TTC549 (cell line): ENCODE measurements around the gene CACNB1.

Source experiments
- FAIRE-seq: peaks from 2 replicates; lab custom pipeline; 2012; peaks lifted over from hg19 to GRCh38; lab: Jason Lieb, UNC

The CACNB1 gene

DNA sequence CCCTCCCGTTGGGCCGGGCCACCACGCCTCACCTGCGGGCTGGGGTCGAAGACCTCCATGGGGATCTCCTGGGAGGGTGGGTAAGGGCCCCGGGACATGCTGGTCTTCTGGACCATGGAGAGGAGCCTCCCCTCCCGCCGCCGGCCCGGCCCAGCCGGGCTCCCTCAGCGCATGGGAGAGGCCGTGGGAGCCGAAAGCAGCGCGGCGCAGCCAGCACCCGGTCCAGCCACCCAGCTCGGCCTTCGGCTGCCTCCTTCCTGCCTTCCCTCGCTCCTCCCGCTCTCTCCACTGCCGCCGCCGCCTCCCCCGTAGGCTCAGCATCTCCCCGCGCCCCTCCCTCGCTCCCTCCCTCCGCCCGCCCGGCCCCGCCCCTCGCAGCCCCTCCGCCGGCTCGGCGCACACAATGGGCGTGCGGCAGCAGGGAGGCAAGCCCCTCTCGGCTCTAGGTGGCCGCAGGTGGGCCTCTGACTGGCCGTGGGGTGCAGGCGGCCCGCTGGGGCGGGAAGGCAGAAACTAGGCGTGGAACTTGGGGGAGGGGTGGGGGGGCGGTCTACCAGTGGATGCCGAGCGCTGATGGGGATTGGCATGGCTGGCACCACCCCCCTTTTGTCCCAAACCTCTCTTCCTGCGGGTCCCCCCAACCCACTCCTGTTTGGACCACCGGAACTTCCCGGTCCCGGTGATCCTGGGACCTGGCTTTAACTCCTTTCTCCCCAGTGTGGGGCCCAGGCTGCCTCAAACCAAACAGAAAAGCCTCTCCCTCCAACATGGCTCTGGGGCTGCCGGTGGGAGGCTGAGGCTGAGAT lies at the start of gene CACNB1:
Gene CACNB1 (minus strand): TSS at position 290 of the 806 bp plus-strand sequence. CDS start 174 bp downstream, at position 116.
- FAIRE-seq = no peak

DNA sequence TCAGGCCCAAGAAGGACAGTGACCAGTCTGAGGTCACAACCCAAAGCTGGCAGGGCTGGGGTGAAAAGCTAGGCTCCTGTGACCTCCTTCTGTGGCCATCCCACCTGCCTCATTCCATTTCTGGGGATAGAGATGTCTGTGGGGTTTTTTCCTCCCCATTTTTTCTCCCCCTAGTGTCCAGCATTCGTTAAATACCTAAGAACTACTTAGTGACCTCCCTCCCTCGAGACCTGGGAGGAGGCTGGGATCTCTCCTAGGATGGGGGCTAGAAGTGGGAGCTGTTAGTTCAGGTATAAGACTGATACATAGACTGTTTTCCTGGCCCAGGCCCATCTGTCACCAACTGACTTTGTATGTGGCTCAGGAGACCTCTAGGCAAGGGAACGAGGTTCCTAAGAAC lies 48.8 kb upstream of the CACNB1 start:
- no peak for FAIRE-seq

DNA sequence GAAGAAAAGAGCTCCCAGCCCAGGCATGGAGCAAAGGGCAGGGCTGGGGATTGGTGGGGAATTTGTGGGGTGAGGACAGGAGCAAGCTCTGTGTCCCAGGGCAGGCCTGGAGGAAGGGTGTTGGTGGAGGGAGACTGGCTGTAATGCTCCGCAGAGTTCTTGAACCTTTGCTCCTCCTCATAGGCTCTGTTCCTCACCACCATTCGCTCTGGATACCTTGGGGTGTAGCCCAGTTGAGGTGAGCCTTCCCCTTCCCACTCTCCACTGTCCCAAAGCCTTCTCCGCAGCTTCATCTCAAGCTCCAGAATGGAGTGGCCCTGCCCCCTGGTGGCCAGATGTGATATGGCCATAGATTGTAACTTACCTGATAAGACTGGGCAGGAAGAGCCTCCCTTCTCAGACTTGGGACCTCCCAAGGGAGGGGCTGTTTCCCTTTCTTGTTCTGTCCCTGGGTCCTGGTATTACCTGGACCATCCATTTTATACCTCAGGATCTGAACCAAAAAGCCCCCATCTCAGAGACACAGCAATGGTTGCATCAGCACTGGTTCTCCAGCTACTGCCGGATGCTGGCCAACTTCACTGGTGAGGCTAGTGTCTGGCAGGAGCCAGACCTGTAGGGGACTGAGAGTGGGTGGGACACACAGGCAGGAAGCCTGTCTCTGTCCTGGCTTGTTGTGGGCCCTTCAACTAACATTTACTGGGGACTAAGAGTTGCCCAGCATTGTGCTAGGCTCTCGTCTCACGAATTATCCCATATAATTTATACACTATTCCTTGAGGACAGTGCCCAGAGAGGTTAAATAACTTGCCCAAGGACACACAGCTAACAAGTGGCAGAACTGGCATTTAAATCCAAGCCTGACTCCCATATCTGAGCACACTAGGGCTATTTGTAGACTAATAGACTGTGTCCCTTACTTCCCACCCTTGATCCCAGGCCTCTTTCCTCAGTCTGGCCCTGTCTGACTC lies 47.4 kb upstream of the CACNB1 start:
- FAIRE-seq = peak; percentile 63

DNA sequence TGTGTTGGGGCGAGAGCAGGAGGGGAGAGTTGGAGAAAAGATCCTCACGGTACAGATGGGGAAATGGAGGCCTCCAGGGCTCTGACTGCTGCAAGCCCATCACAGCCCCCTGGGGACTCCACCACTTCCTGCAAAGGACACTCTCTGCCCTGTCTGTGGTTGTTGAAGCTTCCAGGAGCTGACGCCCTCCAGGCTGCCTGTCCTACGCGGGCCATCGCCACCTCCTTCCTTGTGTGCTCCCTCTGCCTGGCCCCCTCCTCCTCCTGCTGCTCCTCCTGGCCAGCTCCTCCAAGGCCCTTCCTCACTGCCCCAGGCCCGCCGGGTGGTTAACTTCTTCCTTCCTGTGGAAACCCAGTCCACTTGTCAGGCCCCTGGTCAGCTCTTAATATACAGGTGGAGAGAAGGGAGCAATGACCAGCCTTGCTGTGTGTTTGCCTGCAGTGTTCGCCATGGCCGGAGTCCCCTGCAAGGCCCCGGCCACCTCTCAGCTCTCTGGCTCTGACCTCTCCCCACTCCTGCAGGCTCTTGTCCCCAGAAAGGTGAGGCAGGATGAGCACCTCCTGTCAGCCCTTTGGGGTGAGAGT lies 46.6 kb upstream of the CACNB1 start:
- FAIRE-seq = no peak

DNA sequence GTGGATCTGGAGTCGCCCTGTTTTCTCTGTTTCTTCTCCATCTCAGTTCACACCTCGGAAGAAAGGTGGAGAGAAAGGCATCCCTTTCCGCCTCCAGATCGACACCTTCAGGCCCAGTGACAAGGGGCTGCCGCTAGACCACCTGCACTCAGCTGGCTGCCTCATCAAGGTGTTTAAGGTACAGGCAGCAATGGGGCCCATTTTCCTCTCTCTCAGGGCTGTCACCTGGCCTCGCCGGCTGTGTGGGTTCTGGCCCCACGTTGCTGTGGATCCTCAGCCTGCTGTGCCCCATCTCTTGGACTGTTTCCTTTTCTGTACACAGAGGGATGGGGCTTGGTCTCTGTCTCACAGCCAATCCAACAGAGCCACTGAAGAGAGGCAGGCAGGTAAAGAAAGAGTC lies 45.7 kb upstream of the CACNB1 start:
- FAIRE-seq = no peak

DNA sequence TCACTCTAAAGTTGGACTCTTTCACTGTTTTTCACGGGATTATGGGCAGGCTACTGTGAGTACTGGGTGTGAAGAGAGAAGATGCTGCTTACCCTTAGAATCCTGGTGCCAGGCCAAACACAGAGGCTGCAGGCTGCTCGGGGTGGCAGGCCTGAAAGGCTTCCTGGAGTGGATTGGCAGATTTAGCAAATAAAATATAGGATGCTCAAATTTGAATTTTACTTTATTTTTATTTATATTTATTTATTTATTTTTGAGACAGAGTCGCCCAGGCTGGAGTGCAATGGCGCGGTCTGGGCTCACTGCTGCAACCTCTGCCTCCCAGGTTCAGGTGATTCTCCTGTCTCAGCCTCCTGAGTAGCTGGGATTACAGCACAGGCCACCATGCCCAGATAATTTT lies 43.2 kb upstream of the CACNB1 start:
- FAIRE-seq = no peak

DNA sequence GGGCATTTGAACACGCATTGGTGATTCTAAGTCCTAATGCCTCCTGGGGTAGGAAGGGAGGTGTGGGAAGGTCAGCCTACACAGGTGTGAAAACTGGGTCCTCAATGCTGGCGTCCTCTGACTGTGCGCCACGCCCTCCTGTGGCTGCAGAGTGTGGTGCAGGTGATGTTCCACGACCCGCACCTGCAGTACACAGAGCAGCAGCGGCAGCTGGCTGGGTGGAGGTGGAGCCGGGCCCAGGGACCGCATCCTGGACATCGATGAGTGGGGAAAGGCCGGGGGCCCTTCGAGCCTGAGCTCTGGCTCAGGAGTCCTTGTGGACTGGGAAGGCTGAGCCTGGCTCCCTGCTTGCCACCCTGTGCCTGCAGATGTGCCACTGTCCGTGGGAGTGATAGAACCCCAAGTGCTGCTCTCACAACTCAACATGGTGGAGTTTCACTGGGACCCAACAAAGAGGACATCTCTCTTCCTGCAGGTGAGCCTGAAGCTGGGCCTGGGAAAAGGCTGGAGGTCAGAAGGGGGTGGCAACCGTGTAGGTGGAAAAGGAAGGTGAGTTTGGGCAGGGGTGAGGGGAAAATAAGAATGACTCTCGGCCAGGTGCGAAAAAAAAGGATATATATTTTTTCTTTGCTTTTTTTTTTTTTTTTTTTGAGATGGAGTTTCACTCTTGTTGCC lies 42.3 kb upstream of the CACNB1 start:
- FAIRE-seq = no peak

DNA sequence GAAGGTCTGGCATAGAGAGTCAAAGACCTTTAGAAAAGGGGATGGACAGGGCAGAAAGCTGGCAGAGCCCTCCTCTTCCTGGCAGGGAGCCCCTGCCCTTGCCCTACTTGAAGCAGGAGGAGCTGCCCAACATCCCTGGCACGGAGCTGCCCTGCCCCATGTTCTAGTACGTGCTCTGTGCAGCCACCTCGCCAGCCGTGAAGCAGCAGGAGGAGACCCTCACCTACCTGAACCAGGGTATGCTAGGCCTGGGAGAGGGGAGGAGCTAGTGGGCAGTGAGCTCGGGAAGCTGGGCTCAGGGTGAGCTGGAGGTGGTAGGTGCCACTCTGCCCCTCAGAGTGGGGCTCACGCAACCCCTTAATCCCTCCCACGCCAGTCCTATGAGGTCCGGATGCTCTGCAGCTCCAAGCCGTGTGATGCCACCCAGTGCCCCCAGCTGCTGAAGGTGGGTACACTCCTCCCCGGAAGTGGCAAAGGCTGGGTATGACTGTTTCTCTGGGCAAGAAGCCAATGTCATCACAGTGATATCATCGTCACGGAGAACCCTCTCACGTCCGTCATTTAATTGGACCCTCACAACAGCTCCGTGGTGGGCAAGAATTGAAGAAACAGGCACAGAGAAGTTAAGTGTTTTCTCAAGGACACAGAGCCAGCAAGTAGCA lies 41.0 kb upstream of the CACNB1 start:
- no peak for FAIRE-seq

DNA sequence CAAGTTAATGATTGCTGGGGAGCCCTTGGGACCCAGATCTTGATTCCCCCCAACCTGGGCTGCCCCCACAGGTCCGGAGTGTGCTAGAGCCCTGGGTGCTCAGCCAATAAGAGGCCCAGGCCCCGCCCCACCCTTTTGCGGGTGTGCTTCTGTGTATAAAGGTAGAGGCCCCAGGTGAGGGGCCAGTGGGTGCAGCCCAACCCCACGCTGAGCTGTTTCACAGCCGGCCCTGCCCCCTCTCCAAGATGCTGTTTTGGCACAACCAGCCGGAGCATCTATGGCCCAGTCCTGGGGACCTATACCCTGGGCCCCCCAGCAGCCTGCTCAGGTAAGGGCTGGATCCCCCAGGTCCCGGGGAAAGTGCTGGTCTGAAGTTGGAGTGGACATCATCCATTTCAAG lies 40.1 kb upstream of the CACNB1 start:
- no peak for FAIRE-seq

DNA sequence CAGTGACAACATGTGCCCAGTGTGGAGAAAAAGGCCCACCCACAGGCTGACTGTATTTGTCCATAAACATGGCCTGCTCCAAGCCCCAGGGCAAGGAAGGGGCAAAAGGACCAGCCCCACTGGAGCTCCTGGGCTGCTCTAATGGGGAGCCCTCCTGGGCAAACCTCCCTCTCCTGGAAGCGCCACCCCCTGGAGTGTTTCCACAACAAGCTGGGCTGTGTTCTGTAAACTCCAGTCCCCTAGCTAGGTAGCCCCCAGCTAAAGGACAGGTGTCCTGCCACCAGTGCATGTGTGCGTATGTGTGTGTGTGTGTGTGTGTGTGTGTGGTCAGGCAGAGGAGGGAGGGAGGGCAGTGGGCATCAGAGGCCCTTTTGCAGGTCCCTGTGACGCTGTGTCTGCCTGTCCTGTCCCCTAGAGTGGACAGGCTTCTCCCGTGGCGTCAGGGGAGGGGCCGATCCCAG lies 39.5 kb upstream of the CACNB1 start:
- no peak for FAIRE-seq

DNA sequence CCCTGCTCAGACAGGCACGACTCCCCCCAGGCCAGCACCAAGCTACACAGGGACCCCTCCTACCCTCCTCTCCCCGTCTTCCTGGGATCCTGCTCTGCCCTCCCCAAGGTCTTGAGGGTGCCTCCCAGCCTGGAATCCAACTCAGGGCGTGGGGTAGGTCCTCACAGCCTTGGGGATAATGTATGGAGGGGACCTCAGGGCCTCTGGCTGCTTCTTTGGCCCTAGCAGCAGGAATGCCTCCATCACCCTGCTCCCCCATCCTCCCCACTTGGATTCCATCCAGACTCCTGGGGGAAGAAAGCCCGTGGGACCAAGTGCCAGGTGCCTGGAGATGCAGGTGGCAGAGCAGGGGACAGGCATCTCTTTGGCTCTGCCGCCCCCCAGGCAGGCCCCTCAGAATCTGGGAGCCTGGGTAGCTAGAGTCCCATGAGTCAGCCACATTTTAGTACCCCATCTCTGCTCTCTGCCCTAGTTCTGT lies 39.0 kb upstream of the CACNB1 start:
- no peak for FAIRE-seq

DNA sequence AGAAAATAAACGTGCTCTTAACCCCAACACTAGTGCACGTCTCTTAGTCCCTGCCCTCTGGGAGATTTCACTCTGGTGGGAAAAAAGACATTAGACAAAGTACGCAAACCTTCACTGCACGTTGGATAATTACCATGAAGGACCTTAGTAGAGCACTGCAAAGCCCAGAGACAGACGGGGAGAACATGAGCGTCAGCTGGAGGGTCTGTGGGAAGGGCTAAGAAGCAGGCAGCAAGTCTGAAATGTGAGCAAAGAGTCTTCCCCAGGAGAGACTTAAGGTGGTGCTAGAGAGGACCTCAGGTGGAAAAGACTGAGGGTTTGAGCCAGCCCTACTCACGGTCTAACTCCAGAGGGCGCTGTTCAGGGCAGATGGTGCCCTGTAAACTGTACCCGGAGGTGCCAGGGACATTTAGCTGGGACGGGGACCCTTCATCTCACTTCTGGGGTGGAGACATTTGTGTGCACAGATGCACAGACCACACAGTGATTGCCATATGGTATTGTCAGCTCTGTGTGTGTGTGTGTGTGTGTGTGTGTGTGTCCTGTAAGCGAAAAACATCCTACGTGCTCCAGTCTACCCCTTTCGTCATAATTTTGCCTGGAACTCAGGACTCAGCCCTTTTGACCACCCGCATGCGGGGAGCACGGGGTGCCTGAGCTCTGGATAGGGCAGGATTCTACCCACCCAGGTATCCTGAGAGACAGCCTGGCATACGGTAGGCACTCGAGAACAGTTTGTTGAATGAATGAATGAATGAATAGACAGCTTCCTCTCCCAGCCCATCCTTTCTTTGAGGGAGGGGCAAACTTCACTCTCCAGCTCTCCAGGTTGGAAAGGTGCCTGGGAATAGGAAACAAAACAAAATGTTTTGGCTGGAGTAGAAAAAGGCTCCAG lies 38.3 kb upstream of the CACNB1 start:
- FAIRE-seq = no peak

DNA sequence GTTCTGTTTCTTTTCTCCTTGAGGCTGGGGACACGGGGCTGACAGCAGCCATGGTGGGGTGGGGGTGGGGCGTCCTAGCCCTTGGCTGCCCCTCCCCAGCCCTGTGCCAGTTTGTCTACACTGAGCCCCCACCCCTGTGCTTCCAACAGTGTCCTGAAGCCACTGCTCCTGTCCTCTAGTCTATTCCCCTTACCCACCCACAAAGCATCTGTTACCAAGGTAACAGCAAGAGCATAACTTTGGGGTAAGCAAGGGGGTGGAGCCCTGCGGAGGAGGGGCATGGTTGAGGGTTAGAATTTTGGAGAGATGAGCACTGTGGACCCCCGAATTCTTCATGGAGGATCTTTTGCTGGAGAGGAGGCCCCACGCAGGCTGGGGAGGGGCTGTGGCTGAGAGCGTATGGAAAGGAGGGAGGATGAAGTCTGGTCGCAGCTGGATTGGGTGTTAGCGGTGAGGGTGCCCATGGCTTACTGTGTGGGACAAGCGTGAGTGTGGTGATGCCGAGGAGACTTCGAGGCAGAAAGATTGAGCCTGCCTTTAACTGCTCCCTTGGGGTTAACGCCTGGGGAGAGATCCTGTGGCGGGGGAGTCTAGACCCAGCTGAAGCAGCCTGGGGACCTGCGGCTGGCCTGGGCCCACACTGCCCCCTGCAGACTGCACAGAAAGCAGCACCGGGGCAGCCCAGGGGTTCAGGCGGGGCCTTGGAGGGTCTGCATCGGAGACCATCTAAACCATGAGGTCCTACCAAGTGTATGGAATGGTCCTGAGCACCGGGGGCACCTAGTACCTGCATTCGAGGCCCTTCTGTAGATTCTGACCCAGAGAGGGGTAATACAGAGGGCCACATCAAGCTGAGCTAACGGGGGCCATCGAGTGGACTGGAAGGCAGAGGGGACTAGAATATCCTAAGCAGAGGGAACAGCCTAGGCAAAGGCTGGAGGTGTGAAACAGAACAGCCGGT lies 34.4 kb upstream of the CACNB1 start:
- FAIRE-seq = no peak

DNA sequence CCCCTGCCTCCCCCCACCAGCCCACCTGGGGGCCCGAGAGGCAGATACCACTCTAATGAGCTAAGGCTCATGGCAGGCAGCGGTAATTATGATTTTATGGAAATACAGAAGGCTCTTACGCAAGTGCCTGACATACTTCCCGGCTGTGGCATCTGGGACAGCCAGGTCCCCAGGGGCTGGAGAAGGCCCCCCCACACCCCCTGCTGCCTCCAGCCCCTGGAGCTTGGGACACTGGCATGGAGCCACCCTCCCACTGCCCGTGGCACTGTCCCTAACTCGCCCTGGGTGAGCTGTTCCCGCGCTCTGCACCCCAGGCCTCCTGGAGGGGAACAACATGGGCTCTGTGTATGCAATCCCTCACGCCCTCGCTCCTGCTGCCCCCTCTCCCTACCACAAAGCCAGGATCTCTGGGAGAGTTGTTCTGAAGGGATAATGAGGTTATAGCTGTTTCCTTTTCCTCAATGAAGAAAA lies 33.7 kb upstream of the CACNB1 start:
- no peak for FAIRE-seq

DNA sequence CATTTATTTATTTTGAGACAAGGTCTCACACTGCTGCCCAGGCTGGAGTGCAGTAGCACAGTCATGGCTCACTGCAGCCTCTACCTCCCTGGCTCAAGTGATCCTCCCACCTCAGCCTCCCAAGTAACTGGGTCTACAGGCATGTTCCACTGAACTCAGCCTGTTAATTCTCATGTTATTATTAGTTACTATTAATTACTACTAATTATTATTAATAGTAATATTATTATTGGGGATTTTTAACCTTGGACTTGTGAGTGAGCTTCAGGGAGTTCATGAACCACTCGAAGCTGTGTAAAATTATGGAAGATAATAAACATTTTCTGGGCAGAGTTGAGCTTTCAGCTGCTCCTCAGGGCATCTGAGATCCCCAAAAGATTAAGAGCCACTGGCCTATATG lies 32.9 kb upstream of the CACNB1 start:
- no peak for FAIRE-seq

DNA sequence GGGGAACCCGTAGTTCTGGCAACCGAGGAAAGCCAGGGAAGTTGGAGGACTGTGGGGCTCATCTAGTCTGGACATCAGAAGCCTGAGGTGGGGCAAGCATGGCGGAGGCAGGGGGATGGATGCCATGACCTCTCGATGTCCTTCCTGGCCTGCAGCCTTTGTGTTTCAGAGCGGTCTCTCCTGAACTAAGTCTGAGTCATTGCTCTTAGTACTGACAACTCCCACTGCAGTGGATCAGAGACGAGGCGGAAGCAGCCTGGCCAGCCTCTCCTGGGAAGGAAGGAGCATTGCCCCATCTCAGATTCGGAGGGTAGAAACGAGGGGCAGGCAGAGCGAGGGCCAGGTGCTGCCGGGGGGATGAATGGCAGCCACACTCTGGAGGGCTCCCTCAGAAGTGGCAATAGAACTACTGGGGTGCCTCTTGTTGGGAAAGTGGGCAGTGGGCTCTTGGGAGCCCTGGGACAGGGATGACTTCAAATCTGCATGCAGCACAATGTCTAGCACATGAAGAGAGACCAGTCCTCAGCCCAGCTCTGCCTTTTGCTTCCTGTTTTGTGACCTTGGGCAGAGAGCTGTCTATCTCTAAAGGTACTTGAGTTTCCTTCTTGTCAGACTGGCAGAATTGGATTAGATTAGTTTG lies 31.9 kb upstream of the CACNB1 start:
- FAIRE-seq = no peak

DNA sequence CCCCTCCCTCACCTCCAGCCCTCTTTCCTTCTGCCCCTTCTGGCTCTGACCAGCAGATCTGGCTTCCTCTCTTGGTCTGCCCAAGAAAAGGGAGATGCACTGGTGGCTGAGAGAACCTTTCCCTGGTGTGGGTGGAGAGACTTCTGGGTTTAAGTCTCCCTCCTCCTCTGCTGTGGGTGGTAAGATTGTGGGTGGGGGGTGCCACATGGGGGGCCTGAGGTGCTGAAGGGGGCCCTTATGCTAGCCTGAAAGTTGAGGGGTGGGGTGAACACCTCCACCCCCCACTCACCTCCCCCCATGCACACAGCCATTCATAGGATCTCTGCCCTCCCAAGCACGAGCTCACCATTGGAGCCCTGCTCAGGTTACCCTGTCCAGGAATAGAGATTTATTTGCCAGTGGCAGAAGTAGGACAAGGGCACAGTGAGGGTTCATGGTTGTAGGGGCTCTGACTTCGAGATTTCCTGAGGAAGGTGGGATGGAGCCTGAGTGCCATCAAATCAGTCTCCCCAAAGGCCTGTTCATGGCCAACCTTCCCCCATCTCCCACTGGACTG lies 30.0 kb upstream of the CACNB1 start:
- FAIRE-seq = no peak

DNA sequence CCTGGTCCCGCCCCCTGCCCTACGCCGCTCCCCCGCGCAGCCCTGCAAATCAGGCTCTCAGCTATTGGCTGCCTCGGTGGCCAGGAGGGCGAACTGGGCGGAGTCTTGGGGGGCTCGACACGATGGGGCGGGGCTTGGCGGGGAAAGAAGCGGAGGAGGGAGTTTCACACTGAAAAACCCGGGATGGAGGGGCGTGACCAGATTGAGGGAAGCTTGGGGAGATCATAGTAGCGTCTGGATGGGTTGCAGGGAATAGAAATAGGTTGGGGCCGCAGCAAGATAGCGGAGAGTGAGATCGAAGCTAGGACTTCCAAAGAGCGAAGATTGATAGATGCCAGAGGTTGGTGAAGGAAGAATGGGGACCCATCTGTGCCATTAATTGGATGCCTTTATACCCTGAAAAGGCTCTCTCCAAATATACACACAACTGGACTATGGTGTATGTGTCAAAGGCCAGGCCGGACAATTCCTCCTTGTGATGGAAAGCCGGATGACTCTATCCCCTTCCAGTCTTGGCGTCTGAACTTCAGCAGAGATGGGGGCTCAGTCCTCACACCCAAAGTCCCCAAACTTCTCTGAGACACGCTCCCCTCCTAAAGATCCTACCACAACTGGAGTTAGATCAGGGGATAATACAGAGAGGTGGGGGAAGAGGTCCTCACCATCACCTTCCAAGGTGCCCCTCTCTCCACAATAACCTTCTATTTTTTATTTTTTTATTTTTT lies 28.7 kb upstream of the CACNB1 start:
- peak; percentile 23 for FAIRE-seq
